Epithelial cell of proximal tubule (primary cell): ENCODE results near the gene TOP2B. TPM values are rescaled to one million over a fixed set of nuclear protein-coding genes. Genes with fewer than 3 reads are reported as not detected.

Experiments
- DNase-seq: peaks from one replicate; pipeline ENCODE4 v3.0.0-alpha.2; 2011; ENCODE audit warnings: low read depth
- H3K4me3 ChIP-seq: 2 replicates; pipeline ENCODE4 v1.5.1; 2011; ENCODE audit warnings: low read depth, mild to moderate bottlenecking, low read length
- total RNA-seq: library from RNA; depleted of rRNA; stranded (reverse); fragments of >200 nt; gene quantifications from 2 replicates; pipeline ENCODE4 v1.2.3, GENCODE V29; 2015
- TF ChIP-seq, protein P1 (sequence below): conservative IDR thresholded peaks from 2 replicates; pipeline ENCODE4 v1.5.1; 2012; ENCODE audit warnings: low read depth, mild to moderate bottlenecking, low read length

TOP2B gene
- total RNA-seq, 1 donor from 2014 or later = 81.2 TPM

DNA sequence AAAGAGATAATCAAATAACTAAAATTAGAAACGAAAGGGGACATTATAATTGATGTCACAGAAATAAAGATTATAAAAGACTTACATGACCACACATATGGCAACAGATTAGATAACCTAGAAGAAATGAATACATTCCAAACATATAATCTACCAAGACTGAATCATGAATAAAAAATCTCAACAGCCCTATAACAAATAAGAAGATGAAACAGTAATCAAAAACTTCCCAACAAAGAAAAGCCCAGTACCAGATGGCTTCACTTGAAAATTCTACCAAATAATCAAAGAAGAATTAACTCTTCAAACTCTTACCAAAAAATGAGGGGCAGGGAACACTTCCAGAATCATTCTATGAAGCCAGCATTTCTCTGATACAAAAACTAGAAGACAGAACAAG, 11.8 kb downstream of the TOP2B start:
- TF ChIP-seq, protein P1, sequence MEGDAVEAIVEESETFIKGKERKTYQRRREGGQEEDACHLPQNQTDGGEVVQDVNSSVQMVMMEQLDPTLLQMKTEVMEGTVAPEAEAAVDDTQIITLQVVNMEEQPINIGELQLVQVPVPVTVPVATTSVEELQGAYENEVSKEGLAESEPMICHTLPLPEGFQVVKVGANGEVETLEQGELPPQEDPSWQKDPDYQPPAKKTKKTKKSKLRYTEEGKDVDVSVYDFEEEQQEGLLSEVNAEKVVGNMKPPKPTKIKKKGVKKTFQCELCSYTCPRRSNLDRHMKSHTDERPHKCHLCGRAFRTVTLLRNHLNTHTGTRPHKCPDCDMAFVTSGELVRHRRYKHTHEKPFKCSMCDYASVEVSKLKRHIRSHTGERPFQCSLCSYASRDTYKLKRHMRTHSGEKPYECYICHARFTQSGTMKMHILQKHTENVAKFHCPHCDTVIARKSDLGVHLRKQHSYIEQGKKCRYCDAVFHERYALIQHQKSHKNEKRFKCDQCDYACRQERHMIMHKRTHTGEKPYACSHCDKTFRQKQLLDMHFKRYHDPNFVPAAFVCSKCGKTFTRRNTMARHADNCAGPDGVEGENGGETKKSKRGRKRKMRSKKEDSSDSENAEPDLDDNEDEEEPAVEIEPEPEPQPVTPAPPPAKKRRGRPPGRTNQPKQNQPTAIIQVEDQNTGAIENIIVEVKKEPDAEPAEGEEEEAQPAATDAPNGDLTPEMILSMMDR = no peak
- H3K4me3 ChIP-seq = no peak overlapping the region
- no peak for DNase-seq

DNA sequence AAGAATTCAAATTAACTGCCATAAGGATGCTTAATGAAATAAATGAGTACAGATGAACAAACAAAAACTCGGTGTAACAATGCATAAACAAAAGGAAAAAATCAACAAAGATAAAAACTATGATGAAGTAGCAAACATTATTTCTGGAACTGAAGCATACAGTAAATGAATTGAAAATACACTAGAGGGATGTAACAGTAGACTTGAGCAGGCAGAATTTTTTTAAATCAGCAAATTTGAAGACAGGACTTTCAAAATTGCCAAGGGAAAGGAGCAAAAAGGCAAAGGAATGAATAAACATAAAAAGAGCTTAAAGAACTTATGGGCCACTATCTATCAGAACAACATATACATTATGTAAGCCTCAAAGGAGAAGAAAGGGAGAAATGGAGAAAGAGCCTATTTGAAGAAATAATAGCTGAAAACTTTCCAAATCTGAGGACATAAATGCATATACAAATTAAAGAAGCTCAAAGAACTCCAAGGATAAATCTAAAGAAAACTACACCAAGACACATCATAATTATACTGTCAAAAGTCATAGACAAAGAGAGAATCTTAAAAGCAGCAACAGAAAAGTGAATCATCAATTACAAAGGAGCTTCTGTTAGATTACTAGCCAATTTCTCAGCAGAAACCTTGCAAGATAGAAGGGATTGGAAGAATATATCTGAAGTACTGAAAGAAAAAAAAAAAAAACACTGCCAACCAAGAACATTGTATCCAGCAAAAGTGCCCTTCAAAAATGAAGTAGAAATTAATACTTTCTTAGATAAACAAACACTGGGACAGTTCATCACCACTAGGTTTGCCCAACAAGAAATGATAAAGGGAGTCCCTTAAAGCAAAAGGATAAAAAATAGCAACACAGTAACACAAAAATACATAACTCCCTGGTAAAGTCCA, 15.5 kb downstream of the TOP2B start:
- no peak for DNase-seq
- TF ChIP-seq, protein P1 = no peak
- no peak overlapping the region for H3K4me3 ChIP-seq

DNA sequence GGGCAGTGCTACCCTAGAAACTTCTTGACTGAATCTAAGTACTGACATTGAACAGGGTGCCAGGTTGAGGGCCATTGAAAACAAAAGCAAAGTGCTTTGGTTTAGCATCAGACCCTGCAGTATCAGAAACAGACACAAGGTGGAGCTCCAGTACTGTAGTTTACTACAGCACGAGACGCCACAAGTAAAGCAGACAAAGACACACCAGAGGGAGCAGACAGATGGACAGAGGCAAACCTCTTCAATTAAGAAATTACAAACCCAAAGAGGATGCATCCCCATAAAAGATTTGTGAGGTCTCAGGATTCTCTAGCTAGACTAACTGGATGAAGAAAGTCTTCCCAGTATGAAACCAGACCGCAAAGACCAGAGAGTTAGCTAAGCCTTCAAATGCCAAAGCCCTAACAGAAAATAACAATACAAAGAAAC, 16.6 kb downstream of the TOP2B start:
- TF ChIP-seq, protein P1 = peak; percentile 96
- H3K4me3 ChIP-seq = no peak overlapping the region
- DNase-seq = peak; percentile 47

DNA sequence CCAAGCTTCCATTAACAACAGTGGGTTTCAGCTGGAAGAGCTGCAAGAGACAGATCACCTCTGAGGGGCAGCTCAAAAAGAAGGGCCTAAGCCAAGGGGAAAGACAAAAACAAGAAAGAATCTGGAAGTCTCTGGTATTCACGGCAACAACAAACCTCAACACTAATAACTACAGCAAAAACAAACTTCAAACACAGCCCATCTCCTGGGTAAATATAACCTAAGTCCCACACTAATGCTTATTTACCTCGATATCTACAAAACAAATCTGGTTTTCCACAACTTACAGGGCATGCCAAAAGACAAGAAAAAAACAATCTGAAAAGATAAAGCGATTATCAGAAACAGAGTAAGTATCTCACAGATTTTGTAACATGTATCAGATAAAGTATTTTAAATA, 29.7 kb downstream of the TOP2B start:
- no peak for DNase-seq
- no peak overlapping the region for H3K4me3 ChIP-seq
- TF ChIP-seq, protein P1 = no peak

DNA sequence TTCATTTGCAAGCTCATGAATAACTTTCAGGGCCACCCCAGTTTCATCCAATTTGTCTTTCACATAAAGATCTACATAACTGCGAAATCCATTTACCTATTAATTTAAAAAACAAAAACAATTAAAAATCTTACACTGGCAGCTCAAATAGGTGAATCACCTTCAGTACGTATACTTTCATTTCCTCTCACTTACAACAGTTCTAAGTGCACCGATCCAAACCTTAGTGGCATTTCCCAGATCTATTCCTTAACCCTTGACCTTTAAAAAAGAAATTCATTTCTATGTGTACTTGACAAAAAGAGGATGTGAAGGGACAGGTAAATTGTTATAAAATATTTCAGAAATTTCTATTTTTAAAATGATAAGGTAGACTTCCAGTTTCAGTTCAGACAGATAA, 30.8 kb downstream of the TOP2B start:
- no peak for DNase-seq
- no peak overlapping the region for H3K4me3 ChIP-seq
- TF ChIP-seq, protein P1 = no peak

DNA sequence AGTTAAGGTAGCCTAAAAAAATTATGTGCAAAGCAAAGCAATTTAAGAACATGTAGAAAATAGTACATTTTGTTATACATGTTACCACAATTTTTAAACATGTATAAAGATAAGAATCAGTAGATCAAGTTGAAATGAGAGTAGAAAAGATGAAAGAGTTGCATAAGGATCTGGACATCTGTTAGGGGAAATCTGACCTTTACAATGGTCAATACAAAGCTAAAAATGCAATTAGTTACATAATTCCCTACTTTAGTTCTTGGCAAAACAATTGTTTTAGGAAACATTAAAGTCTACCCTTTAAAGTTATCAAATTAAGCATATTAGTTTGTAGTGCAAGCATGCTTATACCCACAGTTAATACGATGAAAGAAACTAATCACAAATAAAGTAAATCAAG, 32.7 kb downstream of the TOP2B start:
- no peak for DNase-seq
- no peak overlapping the region for H3K4me3 ChIP-seq
- TF ChIP-seq, protein P1 = no peak

DNA sequence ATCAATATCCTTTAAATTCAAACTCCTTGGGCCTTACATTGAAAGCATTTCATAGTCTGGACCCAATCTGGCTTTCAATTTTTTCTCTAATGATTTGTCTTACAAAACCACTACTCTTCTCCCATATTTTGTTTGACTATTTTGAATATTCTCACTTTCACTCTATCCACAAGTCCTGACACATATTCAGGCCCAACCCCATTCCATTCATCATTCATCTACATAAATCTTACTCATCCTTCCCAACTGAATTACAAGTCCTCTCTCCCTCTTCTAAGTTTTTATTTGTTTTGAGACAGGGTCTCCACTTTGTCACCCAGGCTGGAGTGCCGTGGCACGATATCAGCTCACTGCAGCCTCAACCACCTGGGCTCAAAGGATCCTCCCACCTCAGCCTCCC, 43.6 kb downstream of the TOP2B start:
- TF ChIP-seq, protein P1 = no peak
- DNase-seq = no peak
- no peak overlapping the region for H3K4me3 ChIP-seq
